Jurkat, Clone E6-1 (cell line): Measurements from ENCODE around the gene MMP2.

Experiments
- DNase-seq: peaks from one replicate; pipeline ENCODE4 v3.0.0-alpha.2; 2011; ENCODE audit warnings: low read depth, low spot score
- H3K4me3 ChIP-seq: 2 replicates; pipeline ENCODE4 v1.5.1; 2011; ENCODE audit warnings: mild to moderate bottlenecking, low read length, control low read depth, moderate library complexity

Gene MMP2

GRCh38 chr16:55489956-55490265 lies 10.9 kb downstream of the MMP2 start:
- no peak for DNase-seq
- no peak overlapping the region for H3K4me3 ChIP-seq

- DNase-seq, result no peak
- H3K4me3 ChIP-seq, result no peak overlapping the region
Observed at GRCh38 chr16:55490301-55490700, 11.3 kb downstream of the MMP2 start.

- DNase-seq, result no peak
- no peak overlapping the region for H3K4me3 ChIP-seq
Observed at GRCh38 chr16:55491691-55492090, 12.7 kb downstream of the MMP2 start.

GRCh38 chr16:55492756-55493380 lies 13.9 kb downstream of the MMP2 start:
- DNase-seq, result no peak
- H3K4me3 ChIP-seq, result no peak overlapping the region

GRCh38 chr16:55494994-55495421 lies 16.0 kb downstream of the MMP2 start:
- H3K4me3 ChIP-seq, result no peak overlapping the region
- no peak for DNase-seq

GRCh38 chr16:55495616-55496289 lies 16.8 kb downstream of the MMP2 start:
- H3K4me3 ChIP-seq, result no peak overlapping the region
- no peak for DNase-seq

- no peak for DNase-seq
- H3K4me3 ChIP-seq, result no peak overlapping the region
Observed at GRCh38 chr16:55496509-55497145, 17.6 kb downstream of the MMP2 start.

GRCh38 chr16:55497558-55497957 lies 18.6 kb downstream of the MMP2 start:
- DNase-seq, result no peak
- H3K4me3 ChIP-seq, result no peak overlapping the region

GRCh38 chr16:55498101-55498500 lies 19.1 kb downstream of the MMP2 start:
- no peak for DNase-seq
- H3K4me3 ChIP-seq, result no peak overlapping the region

GRCh38 chr16:55499281-55499680 lies 20.3 kb downstream of the MMP2 start:
- no peak for DNase-seq
- no peak overlapping the region for H3K4me3 ChIP-seq

- peak; percentile 47 for DNase-seq
- no peak overlapping the region for H3K4me3 ChIP-seq
Observed at GRCh38 chr16:55499951-55500529, 21.0 kb downstream of the MMP2 start.

- DNase-seq, result no peak
- no peak overlapping the region for H3K4me3 ChIP-seq
Observed at GRCh38 chr16:55500530-55501011, 21.6 kb downstream of the MMP2 start.

- no peak for DNase-seq
- H3K4me3 ChIP-seq, result no peak overlapping the region
Observed at GRCh38 chr16:55501549-55502322, 22.7 kb downstream of the MMP2 start.

GRCh38 chr16:55502801-55503366 lies 23.9 kb downstream of the MMP2 start:
- no peak for DNase-seq

GRCh38 chr16:55503726-55504550 lies 24.9 kb downstream of the MMP2 start:
- H3K4me3 ChIP-seq, result no peak overlapping the region
- no peak for DNase-seq

More at GRCh38 chr16:55502801-55503366, 23.9 kb downstream of the MMP2 start:
- H3K4me3 ChIP-seq, result no peak overlapping the region

- no peak overlapping the region for H3K4me3 ChIP-seq
- no peak for DNase-seq
Observed at GRCh38 chr16:55505333-55506015, 26.5 kb downstream of the MMP2 start.

GRCh38 chr16:55506083-55506482 lies 27.1 kb downstream of the MMP2 start:
- DNase-seq, result no peak
- no peak overlapping the region for H3K4me3 ChIP-seq

GRCh38 chr16:55506708-55507107 lies 27.7 kb downstream of the MMP2 start:
- no peak overlapping the region for H3K4me3 ChIP-seq
- DNase-seq, result no peak
